Endothelial cell of hepatic sinusoid (primary cell): ENCODE measurements around the gene GCH1.
"Not testable (repeated sequence)": the region's sequence is repeated elsewhere in the genome, so short reads cannot be mapped to it uniquely, and the experiment has no call there.

Source experiments
- in situ Hi-C: cut with HindIII; loops from 2 replicates; pipeline ENCODE4 v1.10.0; 2017; ENCODE audit warnings: low sequenced_read_pairs

GCH1 gene, protein sequence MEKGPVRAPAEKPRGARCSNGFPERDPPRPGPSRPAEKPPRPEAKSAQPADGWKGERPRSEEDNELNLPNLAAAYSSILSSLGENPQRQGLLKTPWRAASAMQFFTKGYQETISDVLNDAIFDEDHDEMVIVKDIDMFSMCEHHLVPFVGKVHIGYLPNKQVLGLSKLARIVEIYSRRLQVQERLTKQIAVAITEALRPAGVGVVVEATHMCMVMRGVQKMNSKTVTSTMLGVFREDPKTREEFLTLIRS

DNA sequence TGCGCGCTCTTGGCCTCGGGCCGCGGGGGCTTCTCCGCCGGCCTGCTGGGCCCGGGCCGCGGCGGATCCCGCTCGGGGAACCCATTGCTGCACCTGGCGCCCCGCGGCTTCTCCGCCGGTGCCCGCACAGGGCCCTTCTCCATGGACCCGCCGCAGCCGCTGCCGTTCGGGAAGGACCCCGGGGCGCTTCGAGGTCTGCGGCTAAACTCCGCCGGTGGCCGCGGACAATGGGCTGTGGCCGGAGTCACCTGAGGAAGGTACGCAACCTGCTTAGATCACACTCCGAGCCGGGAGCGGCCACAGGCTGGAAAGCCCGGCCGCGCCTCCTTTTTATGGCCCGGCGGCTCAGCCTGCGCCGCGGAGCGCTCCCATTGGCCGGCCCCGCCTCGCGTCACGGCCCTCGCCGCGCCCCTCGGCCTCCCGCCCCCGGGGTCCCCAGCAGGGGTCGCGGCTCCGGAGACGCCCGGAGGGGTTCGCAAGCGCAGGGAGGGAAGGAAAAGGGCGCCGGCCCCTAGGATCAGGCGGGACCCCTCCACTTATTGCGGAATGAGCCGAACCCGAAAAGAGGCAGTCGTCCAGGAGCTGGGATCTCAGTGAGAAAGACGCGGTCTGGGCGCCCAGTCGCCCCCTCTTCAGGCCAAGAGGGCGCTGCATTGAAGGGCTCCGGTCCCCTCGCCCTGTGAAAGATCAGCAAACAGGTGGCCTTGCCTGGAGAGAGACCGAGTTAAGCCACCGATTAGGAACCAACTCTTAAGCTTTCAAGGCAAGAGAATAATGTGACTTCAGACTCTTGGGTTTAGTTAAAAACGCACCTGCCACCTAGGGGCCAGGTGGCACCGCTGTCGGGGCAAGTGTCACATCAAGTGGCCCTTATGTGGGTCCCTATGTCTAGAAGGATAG lies at the start of gene GCH1:
Gene GCH1, minus strand, starts transcription at position 306 of the 900 bp plus-strand sequence. Its CDS starts 163 bp downstream, at position 143.
- in situ Hi-C loops: no loop called here

DNA sequence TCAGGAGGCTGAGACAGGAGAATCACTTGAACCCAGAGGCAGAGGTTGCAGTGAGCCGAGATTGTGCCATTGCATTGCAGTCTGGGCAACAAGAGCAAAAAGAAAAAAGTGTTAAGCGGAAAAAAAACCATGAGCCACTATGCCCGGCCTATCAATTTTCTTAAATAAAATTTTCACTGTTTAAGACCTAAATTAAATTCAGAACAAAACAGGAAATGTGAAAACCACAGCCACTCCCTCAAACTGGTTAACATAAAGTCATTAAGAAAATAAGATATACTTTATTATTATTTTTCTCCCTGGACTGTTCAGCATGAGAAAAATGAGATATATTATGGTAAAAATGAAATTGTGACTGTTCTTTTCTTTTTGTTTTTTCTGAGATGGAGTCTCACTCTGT lies 44.6 kb upstream of the GCH1 start:
- in situ Hi-C loops: loop anchor here (5.0 kb wide), 1 partner anchor 60 kb away; no protein-coding TSS in a partner anchor

DNA sequence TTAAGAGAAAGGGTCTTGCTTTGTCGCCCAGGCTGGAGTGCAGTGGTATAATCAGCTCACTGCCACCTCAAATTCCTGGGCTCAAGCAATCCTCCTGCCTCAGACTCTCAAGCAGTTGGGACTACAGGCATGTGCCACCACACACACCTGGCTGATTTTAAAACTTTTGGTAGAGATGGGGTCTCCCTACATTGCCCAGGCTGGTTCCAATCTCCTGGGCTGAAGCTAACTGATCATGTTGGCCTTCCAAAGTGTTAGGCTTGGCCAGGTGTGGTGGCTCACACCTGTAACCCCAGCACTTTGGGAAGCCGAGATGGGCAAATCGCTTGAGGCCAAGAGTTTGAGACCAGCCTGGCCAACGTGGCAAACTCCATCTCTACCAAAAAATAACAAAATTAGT lies 43.9 kb upstream of the GCH1 start:
- in situ Hi-C loops: loop anchor here (5.0 kb wide), 1 partner anchor 61 kb away; no protein-coding TSS in a partner anchor

DNA sequence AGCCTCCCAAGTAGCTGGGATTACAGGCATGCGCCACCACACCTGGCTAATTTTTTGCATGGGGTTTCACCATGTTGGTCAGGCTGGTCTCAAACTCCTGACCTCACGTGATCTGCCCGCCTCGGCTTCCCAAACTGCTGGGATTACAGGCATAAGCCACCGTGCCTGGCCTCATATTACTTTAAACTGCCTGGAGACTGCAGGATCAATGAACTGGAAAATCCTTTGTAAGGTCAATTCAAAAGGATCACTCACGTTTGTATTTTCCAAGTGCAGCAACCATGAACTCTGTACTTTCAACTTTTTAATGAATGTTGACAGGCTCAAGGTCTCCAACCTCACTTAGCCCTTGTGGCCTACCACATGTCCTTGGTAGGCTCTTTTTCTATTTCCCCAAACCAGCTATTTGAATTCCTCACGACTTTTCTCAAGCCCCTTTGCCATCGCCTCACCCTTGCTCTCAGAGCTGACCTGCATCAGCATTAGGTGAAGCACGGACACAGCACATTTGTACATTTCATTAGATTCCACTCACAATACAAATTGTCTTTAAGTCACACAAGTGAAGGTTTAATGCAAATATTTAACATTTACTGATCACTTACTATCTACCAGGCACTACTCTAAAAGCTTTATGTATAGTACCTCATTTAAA lies 42.2 kb upstream of the GCH1 start:
- in situ Hi-C loops: loop anchor here (5.0 kb wide), 1 partner anchor 62 kb away; no protein-coding TSS in a partner anchor

DNA sequence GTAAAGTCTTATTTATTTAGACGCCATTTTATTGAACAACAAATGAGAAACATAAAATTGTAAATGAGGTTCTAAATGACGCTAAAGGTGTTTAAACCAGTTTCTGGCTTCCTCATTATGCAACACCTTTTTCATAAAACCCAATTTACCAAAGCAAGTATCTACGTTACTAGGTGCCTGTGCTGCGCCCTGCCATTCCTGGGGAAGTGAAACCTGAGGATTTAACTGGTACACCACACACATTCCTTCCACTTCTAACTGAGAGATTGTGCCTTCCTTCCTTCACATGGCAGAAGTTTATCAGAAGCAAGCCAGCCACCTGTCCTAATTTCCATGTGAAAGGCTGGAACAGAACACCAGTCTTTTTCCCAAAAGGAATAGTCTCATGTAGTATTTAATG lies 40.3 kb upstream of the GCH1 start:
- in situ Hi-C loops: no loop called here

DNA sequence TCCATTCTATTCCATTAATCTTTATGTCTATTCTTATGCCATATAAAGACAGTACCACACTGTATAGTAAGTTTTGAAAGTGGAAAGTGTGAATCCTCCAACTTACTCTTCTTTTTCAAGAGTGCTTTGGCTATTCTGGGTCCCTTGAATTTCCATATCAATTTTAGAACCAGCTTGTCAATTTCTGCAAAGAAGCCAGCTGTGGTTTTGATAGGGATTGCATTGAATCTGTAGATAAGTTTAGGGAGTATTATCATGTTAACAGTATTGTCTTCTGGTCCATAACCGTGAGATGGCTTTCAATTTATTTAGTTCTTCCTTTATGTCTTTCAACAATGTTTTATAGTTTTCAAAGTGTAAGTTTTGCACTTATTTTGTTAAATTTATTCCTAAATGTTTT lies 34.2 kb upstream of the GCH1 start:
- in situ Hi-C loops: no loop called here

DNA sequence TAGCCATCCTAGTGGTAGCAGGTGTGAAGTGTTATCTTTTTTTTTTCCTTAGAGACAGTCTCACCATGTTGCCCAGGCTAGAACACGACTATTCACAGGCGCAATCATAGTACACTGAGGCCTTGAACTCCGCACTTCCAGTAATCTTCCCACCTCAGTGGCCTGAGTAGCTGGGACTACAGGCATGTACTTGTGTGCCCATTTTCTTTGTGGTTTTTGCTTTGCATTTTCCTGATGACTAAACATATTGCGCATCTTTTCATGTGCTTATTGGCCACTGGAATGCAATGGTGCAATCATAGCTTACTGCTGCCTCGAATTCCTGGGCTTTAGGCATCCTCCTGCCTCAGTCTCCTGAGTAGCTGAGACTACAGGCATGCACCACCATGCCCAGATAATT lies 33.3 kb upstream of the GCH1 start:
- in situ Hi-C loops: no loop called here

DNA sequence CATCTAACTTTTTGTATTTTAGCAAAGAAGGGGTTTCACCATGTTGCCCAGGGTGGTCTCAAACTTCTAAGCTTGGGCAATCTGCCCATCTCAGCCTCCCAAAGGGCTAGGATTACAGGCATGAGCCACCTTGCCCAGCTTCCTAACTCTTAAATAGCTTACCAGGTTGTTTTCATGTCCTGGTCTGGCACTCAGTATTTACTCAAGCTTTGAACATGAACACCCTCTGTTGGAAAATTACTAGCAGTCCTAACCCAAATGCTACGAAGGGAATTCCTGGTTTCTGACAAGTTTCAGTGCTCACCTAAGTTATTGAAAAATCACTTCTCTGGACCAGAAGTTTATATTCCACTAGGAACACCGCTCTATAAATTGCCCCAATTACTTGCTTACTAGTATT lies 32.5 kb upstream of the GCH1 start:
- in situ Hi-C loops: no loop called here

DNA sequence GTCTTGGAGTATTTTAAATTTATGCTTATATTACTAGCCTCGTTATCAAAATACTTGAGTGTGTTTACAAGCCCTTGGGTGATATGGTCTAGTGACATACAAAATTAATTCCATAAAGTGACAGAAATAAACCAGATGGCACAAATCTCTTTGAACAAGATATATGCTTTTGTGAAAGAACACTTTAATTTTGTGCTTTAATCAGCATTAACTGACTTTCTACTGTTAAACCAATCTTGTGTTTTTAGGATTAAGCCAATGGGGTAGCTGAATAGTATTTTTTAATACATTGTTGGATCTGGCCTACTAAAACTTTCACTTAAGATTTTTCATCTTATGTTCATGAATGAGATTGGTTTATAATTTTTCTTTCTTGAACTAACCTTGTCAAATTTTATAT lies 30.4 kb upstream of the GCH1 start:
- in situ Hi-C loops: no loop called here

DNA sequence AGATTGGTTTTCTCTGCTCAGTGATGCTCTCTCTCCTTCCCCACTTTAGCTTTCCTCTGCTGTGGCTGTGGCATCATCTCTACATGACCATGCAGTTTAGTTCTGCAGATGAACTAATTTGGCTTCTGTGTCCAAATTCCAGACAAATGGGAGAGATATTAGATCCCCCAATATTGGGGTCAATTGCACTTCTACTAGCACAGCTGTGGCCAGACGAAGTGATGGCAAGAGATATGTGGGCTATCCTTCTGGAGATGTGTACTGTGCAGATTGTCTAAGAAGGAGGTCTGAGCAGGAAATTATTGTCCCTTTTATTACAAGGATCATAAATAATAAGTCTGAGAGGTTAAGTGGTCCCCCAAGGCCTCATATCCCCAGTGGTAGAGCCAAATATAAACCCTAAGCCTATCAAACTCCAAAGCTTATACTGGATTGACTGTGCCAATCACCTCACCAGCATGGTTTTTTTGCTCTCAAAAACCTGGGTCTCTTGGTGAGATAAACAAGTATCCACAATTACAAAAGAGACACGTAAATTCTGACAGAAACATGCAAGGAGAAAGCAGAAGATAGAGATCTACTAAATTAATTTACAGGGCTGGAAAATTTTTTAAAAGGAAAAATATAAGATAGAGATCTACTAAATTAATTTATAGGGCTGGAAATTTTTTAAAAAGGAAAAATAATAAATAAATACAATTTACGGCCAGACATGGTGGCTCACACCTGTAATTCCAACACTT lies 29.1 kb upstream of the GCH1 start:
- in situ Hi-C loops: no loop called here

DNA sequence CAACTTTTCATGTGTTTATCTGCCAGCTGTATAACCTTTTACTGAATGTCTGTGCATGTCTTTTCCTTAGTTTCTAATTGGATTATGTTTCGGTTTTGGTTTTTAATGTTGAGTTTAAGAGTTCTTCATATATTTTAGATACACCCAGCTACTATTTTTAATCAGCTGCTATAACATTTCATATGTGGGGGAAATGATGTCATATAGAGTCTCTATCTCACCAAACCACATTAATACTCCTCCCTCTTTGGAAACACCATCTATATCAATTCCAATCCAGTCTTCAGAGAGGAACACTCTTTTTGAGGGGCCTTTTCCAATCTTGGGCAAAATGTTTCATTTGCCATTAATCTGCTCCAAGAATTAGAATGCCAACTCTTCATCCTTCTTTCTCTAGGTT lies 28.5 kb upstream of the GCH1 start:
- in situ Hi-C loops: no loop called here

DNA sequence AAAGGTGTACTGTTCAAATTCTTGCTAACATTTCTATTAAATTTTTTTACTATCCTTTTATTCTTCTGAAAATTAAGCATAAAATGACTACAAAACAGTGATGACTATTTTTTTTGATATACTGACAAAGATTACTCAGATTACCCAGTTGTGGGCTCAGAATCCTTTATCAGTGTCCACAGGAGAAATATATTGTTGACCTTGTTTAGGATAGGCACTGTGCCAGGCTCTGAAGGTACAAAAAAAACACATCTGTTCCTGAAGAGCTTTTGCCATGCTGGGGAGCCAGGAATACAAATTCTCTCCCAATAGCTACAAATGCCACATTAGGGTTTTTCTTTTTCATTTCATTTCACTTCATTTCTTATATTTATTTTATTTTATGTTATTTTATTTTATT lies 26.9 kb upstream of the GCH1 start:
- in situ Hi-C loops: no loop called here

DNA sequence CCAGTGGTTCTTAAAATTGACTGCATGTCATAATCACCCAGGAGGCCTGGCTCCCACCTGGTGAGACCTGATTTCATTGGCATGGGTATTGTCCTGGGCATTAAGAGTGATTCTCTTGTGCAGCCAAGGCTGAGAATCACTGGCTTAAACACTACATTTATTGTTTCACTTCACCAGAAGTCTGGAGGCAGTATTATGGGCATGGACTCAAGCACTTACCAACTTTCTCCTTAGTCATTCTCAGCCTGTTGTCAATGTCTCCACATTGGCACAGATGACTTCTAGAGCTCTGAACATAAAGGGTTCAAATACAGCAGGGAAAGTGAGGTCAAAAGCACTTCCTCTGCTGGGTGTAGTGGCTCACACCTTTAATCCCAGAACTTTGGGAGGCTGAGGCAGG lies 25.6 kb upstream of the GCH1 start:
- in situ Hi-C loops: no loop called here

DNA sequence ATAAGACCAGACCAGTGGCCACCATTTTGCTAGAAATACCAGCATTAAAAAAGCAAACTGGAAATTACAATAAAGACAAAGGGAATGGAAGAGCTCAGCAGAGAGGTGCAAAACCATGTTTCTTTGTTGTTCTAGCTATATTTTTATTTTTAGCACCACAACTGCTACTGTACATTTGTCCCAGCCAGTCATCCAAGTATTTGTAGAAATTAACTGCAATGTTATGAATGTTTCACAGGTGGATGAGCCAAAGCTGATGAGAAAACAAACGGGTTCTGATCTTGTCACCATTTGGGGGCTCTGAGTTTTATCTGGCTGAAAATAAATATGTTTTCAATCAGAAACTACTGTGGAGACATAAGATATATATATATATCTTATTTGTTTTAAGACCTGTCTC lies 24.9 kb upstream of the GCH1 start:
- in situ Hi-C loops: no loop called here

DNA sequence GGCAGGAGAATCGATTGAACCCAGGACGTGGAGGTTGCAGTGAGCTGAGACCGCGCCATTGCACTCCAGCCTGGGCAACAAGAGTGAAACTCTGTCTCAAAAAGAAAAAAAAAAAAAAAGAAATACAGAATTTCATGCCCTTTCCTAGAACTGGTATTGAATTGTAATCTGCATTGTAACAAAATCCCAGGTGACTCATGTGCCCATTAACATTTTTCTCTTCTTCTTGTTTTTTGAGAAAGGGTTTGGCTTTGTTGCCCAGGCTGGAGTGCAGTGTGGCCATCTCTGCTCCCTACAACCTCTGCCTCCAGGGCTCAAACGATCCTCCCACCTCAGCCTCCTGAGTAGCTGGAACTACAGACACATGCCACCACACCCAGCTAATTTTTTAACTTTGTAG lies 23.9 kb upstream of the GCH1 start:
- in situ Hi-C loops: not testable (repeated sequence)

DNA sequence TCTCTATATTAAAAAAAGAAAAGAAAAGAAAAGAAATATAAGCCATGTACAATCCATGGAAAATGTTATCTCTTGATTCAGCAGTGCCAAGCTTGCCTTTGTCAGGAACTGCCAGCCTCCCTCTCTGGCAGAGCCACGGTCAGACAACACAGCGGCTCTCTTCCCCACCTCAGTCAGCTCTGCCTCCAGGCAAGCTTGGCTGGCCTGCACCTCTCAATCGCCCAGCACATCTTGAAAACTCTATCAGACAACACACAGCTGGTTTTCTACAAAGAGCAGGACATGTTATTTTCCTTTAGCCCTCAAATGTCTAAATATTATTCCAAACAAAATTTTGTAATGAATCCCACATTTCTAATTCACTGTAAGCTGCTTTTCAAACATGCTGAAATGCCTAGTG lies 20.0 kb upstream of the GCH1 start:
- in situ Hi-C loops: no loop called here

DNA sequence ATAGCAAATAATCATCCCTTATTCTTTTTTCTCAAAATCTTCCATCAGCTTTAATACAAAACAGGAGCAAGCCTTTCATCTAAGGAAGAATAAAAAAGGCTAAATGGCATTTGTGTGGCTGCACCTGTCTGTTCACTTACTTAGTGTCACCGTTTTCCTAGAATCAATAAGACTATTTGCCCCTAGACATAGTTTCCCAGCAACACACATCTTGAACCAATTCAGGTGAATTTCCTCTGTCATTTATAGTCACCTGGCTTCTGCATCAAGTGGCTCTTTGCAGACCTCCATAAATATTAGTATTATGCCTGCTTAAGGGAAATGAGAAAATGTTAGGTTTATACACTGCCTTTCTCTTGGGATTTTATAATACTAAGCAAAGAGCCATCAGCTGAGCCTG lies 17.4 kb upstream of the GCH1 start:
- in situ Hi-C loops: no loop called here

DNA sequence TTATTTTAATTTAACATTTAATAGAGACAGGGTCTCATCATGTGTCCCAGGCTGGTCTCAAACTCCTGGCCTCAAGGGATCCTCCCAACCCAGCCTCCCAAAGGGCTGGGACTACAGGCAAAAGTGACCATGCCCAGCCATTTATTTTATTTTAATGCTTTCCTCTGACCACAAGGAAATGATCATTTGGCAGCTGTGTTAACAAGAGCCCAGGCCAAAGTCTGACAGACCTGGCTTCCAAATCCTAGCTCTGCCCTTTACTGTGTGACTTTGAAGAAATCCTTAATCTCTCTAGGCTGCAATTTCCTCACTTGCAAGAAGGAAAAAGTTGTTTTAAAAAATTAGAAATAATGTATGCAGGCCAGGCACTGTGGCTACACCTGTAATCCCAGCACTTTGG lies 16.7 kb upstream of the GCH1 start:
- in situ Hi-C loops: no loop called here

DNA sequence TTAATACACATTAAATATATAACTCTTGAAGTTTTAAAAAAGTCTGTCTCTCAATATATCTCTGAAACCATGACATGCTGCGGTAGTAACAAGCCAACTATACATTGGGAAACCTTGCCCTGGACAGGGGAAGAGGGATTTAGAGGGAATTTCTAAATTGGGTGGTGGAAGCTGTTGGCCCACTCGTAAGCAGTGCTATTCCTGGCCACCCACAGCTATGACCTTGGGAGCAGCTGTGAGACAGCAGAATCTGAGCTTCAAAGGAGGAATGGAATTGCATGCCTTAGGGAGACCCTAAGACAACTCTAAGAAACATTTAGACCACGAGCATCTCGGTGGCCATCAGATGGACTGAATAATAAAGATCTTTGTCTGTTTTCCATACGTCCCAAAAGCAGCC lies 15.8 kb upstream of the GCH1 start:
- in situ Hi-C loops: no loop called here

DNA sequence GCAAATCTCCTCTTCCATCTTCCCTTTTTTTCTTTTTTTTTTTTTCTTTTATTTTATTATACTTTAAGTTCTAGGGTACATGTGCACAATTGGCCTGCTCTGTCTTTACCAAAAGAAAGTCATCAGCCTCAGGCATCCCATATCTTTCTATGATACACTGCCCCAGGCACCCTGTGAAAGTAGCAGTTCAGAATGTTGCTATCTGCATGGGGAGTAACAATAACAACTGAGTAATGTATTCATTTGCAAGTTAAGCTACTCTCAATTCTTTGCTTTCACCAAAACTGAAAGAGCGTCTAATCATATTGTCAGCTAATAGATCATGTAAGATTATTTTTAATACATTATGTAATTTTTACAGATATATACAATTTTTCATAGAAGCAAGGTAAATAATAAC lies 13.5 kb upstream of the GCH1 start:
- in situ Hi-C loops: no loop called here
